ENCODE measurements around the gene RNF130. TPM values are rescaled to one million over a fixed set of nuclear protein-coding genes. Genes with fewer than 3 reads are reported as not detected.

The RNF130 gene
- total RNA-seq, 1 donor from 2014 or later: 70.8 TPM

- peaks cover 37% of the 10 kb centered on the region for H3K4me1 Mint-ChIP-seq (ENCODE audit: unreplicated experiment)
- no peak for TF ChIP-seq CTCF (IDR thresholded peaks at IDR 0.05)
- peak overlapping the region; percentile 93 for H3K27ac Mint-ChIP-seq (ENCODE audit: unreplicated experiment)
- H3K4me3 Mint-ChIP-seq (ENCODE audit: unreplicated experiment): peak overlapping the region; percentile 90
- peaks cover 5% of the 10 kb centered on the region for H3K9me3 Mint-ChIP-seq (ENCODE audit: unreplicated experiment)
- H3K27me3 Mint-ChIP-seq (ENCODE audit: unreplicated experiment): peaks cover 3% of the 10 kb centered on the region
- H3K36me3 Mint-ChIP-seq (ENCODE audit: unreplicated experiment): peaks cover 2% of the 10 kb centered on the region
- DNase-seq (ENCODE audit: extremely low spot score, unreplicated experiment): no peak
Observed at GRCh38 chr5:180069589-180070247, 1.8 kb downstream of the RNF130 start.

- no peak for DNase-seq (ENCODE audit: extremely low spot score, unreplicated experiment)
- Mint-ChIP-seq H3K4me1 (ENCODE audit: unreplicated experiment) (peaks cover 37% of the 10 kb centered on the region), H3K36me3 (ENCODE audit: unreplicated experiment) (peaks cover 4% of the 10 kb centered on the region), H3K4me3 (ENCODE audit: unreplicated experiment) (peak overlapping the region; percentile 60), H3K27ac (ENCODE audit: unreplicated experiment) (peak overlapping the region; percentile 62), H3K27me3 (ENCODE audit: unreplicated experiment) (no peaks in the 10 kb centered on the region), H3K9me3 (ENCODE audit: unreplicated experiment) (peaks cover 5% of the 10 kb centered on the region)
- no peak for TF ChIP-seq CTCF (IDR thresholded peaks at IDR 0.05)
Observed at GRCh38 chr5:180068519-180069090, 3.0 kb downstream of the RNF130 start.

- Mint-ChIP-seq H3K36me3 (ENCODE audit: unreplicated experiment) (peaks cover 7% of the 10 kb centered on the region), H3K27me3 (ENCODE audit: unreplicated experiment) (no peaks in the 10 kb centered on the region), H3K9me3 (ENCODE audit: unreplicated experiment) (peaks cover 5% of the 10 kb centered on the region), H3K4me3 (ENCODE audit: unreplicated experiment) (peak overlapping the region; percentile 60), H3K4me1 (ENCODE audit: unreplicated experiment) (peaks cover 40% of the 10 kb centered on the region), H3K27ac (ENCODE audit: unreplicated experiment) (peak overlapping the region; percentile 62)
- DNase-seq (ENCODE audit: extremely low spot score, unreplicated experiment): no peak
- no peak for TF ChIP-seq CTCF (IDR thresholded peaks at IDR 0.05)
Observed at GRCh38 chr5:180067986-180068385, 3.6 kb downstream of the RNF130 start.

- DNase-seq (ENCODE audit: extremely low spot score, unreplicated experiment): no peak
- H3K27ac Mint-ChIP-seq (ENCODE audit: unreplicated experiment): no peak overlapping the region
- no peaks in the 10 kb centered on the region for H3K27me3 Mint-ChIP-seq (ENCODE audit: unreplicated experiment)
- peaks cover 26% of the 10 kb centered on the region for H3K4me1 Mint-ChIP-seq (ENCODE audit: unreplicated experiment)
- H3K9me3 Mint-ChIP-seq (ENCODE audit: unreplicated experiment): no peaks in the 10 kb centered on the region
- peaks cover 5% of the 10 kb centered on the region for H3K36me3 Mint-ChIP-seq (ENCODE audit: unreplicated experiment)
- H3K4me3 Mint-ChIP-seq (ENCODE audit: unreplicated experiment): no peak overlapping the region
- no peak for TF ChIP-seq CTCF (IDR thresholded peaks at IDR 0.05)
Observed at GRCh38 chr5:180060192-180060591, 11.4 kb downstream of the RNF130 start.

GRCh38 chr5:180059326-180059725 is 12.2 kb downstream of the RNF130 start:
- H3K9me3 Mint-ChIP-seq (ENCODE audit: unreplicated experiment): no peaks in the 10 kb centered on the region
- TF ChIP-seq CTCF (IDR thresholded peaks at IDR 0.05): no peak
- no peak overlapping the region for H3K27ac Mint-ChIP-seq (ENCODE audit: unreplicated experiment)
- no peak overlapping the region for H3K4me3 Mint-ChIP-seq (ENCODE audit: unreplicated experiment)
- H3K4me1 Mint-ChIP-seq (ENCODE audit: unreplicated experiment): peaks cover 28% of the 10 kb centered on the region
- H3K27me3 Mint-ChIP-seq (ENCODE audit: unreplicated experiment): no peaks in the 10 kb centered on the region
- no peak for DNase-seq (ENCODE audit: extremely low spot score, unreplicated experiment)
- H3K36me3 Mint-ChIP-seq (ENCODE audit: unreplicated experiment): peaks cover 5% of the 10 kb centered on the region

Data from osteocyte (in vitro differentiated cells).